HG03520 (cell line): ENCODE results near the gene FAIM2.

ENCODE experiments used
- ATAC-seq: cut with Tn5 transposase; IDR thresholded peaks from one replicate; pipeline ENCODE4 v1.9.1; 2021; ENCODE audit warnings: mild to moderate bottlenecking, moderate library complexity; ENCODE audit not compliant: unreplicated experiment

The FAIM2 gene

GRCh38 chr12:49939707-49940106 is 36.0 kb upstream of the FAIM2 start:
- ATAC-seq = no peak

DNA sequence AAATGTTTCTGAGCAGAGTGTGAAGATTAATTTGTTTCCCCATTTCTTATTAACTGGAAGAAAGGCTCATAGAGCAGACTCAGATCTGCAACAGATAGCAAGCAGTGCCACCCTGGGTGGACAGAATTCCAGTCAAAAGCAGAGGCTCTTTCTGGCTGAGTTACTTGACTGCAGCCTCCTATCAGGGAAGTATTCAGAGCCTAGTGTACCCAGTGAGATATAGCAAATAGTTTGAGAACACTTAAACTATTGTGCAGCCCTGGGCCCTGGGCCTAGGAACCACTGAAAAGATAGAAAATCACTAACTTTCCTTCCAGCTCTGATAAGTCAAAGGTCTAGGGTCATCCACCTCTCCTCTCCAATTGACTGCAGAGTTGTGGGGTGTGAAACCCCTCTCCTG is 35.6 kb upstream of the FAIM2 start:
- no peak for ATAC-seq

GRCh38 chr12:49937639-49938300 is 34.1 kb upstream of the FAIM2 start:
- no peak for ATAC-seq

GRCh38 chr12:49936925-49937324 is 33.2 kb upstream of the FAIM2 start:
- ATAC-seq = no peak

- no peak for ATAC-seq
These were observed 30.8 kb upstream of the FAIM2 start for GRCh38 chr12:49934505-49934904.

DNA sequence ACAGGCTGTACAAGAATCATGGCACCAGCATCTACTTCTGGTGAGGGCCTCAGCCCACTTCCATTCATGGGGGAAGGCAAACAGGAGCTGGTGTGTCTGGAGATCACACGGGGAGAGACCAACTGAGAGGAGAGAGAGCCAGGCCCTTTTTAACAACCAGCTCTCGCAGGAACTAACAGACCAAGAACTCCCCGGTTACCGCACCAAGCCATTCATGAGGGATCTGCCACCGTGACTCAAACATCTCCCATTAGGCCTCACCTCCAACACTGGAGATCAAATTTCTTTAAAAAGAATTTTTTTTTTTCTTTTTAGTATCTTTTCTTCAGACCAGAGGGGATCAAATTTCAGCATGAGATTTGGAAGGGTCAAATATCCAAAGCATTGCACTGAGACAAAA is 30.1 kb upstream of the FAIM2 start:
- ATAC-seq = no peak

DNA sequence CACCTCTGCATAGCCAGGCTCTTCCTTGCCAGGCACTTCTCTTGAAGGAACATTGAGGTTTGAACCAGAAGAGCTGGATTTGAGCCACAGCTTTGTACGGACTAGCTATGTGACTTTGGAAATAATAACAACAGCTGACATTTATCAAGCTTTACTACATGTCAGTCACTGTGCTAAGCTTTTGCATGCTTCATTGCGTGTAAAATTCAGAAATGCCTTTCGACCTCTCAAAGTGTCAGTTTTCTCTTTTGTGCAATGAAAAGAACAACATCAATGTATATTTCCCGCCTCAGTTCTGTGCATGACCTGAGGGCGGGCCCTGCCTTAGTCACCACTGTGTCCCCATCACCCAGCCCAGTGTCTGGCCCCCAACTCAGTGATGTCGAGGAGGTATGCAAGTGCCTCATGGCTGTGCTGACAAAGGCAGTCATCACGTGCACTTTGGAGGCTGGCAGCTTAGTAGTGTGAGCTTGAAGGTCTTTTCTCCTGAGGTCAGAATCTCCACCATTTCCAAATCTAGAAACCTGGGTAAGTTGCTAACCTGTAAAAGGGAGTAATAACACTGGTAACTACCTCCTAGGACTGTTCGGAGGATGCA is 28.9 kb upstream of the FAIM2 start:
- ATAC-seq = no peak

DNA sequence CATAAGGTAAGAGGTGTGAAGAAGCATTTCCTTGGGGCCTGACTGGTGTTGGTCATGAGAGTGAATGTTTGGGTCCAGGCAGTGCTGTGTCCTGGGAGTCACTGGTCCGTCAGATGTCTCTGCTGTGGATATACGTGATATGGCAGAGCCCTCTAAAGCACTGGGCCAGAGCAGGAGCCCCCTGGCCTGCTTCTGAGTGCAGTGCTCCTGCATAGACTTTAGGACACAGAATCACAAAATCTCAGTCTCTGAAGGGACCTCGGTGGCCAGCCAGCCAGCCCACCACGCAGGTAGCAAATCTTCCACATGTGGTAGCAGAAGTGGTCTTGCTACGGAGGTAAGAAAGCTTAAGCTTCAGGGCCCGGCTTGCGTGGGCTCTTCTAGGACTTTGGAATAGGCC is 28.3 kb upstream of the FAIM2 start:
- ATAC-seq = no peak

DNA sequence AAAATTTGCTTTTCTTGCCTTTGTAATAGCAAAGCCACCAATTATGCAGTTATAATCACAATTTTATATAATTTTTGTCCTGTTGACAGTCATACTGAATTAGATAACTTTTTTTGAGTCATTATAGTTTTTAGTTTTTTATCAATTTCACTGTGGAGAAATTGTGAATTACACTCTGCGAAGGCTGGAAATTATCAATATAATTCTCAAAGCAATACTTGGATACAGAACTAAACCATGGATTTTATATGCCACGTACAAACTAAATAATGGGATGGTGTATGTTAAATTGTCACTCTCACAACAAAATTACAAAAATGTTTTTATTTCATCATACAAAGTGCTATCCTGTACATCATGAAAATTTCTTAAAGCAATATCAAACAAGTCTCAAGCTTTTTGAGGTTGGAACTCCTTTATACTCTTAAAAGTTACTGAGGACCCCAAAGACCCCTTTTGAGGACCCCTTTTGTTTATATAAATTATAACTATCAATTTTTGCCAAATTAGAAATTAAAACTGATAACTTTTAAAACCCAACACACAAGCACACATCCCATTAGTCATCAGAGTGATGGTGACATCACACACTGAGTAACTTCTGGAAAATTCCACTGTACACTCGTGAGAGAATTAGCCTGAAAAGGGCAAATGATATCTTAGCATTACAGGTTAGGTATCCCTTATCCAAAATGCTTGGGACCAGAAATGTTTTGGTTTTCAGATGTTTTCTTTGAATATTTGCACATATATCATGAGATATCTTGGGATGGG is 27.0 kb upstream of the FAIM2 start:
- no peak for ATAC-seq

GRCh38 chr12:49929581-49929980 is 25.9 kb upstream of the FAIM2 start:
- no peak for ATAC-seq

- ATAC-seq = no peak
These were observed 24.8 kb upstream of the FAIM2 start for GRCh38 chr12:49928471-49928870.

GRCh38 chr12:49925433-49926204 is 21.9 kb upstream of the FAIM2 start:
- no peak for ATAC-seq

- no peak for ATAC-seq
These were observed 21.0 kb upstream of the FAIM2 start for GRCh38 chr12:49924628-49925246.

DNA sequence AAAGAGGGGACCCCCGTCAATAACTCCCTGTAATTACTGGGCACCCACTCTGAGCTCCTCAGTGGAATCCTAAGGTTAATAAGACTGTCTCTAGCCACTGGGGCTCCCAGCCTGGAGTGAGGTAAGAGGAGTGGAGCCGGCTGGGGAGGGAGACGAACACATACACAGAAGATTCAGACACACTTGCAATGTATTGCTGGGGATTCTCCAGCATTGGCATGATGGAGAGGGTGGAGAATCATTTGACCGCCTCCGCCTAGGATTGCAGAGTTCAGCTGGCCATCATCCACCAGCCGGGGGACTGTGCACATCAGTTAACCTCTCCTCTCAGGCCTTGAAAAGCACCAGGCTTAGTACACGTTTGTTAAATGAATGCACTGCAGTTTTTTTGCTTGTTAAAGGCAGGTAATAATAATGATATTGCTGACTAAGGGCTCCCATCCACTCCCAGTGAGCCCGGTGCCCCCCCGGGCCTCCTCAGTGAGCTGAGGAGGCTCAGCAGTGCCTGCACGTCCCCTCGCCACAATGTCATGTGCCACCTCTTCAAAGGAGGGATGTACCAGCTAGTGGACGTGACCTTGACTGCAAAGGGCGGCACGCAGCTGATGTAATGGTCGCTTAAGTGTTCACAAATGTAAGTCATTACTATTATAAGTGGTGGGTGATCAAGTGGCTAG is 20.3 kb upstream of the FAIM2 start:
- ATAC-seq = no peak

DNA sequence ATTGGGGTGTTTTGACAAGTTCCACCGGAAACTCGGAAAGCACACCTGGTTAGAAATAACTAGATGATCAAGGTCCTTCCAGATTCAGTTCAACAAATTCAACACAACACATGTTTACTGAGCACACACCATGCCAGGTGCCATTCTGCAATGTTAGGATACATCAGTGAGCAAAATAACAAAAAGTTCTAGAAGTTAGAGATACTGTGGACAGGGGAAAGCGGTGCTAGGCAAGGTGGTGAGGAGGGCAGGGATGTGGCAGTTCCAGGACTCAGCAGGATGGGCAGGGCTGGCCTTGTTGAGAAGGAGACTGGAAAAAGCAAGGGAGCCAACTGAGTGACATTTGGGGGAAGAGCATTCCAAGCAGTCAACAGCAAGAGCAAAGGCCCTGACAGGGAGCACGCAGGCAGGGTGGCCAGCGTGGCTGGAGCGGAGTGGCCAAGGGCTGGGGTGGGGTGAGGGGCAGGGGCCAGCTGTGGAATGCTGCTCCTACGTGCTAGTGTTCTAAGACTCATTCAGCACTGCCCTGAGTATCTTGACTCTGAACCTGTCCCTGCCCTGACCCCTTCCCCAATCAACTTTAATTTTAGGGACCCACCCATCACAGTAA is 19.4 kb upstream of the FAIM2 start:
- no peak for ATAC-seq

DNA sequence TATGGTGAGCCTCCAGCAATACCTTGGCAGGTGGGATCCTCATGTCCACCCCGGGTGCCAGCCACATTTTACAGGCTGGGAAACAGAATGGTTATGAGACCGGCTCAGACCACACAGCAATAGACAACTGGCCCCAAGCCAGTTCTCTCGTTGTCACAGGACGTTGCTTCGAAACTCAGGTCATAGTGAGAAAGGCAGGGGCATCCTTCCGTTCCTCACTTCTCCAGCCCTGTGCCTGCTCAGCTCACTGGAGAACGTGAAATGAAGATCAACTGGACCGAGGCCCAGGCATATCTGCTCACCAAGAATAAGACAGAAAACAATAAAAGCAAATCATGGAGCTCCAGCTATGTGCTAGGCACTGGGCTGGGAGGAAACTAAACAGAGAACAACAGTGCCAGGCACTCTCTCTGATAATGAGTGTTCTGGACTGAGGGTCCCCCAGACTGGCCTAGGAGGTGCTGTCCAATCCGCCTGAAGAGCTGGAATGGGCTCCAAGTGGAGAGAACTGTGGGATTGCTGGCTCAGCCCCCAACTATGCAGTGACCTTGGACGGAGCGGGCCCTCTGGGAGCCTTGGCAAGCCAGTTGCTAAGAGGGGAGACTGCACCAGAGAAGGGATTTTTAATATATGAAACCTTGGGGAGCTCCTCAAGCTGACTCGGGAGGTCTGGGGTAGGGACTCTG is 18.8 kb upstream of the FAIM2 start:
- no peak for ATAC-seq

DNA sequence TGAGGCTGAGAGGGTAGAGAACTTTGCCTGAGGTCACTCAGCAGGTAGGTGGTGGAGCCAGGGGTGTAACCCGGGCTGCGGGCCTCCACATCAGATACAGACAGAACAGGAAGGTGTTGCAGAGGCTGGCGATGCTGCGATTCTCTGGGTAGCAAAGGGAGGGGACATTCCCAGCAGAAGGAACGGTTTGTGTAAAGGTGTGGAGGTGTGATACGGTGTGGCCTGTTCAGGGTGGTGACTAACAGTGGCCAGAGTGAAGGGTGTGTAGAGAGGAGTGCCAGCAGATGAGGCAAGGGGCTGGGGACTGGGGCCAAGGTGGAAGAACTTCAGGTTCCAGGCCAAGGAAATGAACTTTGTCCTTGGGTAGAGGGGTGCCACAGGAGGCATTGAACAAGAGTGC is 18.2 kb upstream of the FAIM2 start:
- ATAC-seq = no peak

GRCh38 chr12:49921299-49921698 is 17.6 kb upstream of the FAIM2 start:
- no peak for ATAC-seq

DNA sequence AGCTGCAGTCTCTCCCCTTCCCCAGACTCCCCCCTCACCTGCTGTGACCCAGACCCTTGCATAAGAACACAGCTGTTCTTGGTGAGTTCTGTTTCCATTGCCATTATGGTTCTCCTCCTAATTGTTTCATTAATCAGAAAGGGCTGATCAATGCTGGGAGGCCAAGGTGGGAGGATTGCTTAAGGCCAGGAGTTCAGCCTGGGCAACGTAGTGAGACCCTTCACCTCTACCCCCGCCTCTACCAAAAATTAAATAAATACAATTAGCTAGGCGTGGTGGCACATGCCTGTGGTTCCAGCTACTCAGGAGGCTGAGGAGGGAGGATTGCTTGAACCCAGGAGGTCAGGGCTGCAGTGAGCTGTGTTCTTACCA is 17.2 kb upstream of the FAIM2 start:
- no peak for ATAC-seq
